Nephron progenitor cell (in vitro differentiated cells): ENCODE measurements around the gene PGM3.

Experiments used
- DNase-seq: peaks from one replicate; pipeline ENCODE4 v3.0.0; 2021
- H3K27ac Mint-ChIP-seq: 2 replicates; pipeline ENCODE4 v1.8.0; 2021; ENCODE audit warnings: mild to moderate bottlenecking, moderate library complexity, mixed read lengths
- H3K27me3 Mint-ChIP-seq: 2 replicates; pipeline ENCODE4 v1.8.0; 2021; ENCODE audit warnings: mild to moderate bottlenecking, low read depth, mixed read lengths; ENCODE audit not compliant: poor library complexity
- H3K36me3 Mint-ChIP-seq: 2 replicates; pipeline ENCODE4 v1.8.0; 2021; ENCODE audit warnings: low read depth, mixed read lengths
- H3K4me1 Mint-ChIP-seq: 2 replicates; pipeline ENCODE4 v1.8.0; 2021; ENCODE audit warnings: mixed read lengths
- H3K4me3 Mint-ChIP-seq: 2 replicates; pipeline ENCODE4 v1.8.0; 2021; ENCODE audit warnings: mild to moderate bottlenecking, moderate library complexity, mixed read lengths
- H3K9me3 Mint-ChIP-seq: 2 replicates; pipeline ENCODE4 v1.8.0; 2021; ENCODE audit warnings: mild to moderate bottlenecking, moderate library complexity, mixed read lengths
- CTCF ChIP-seq: fragments of 200-600 bp; sonication (generic); IDR thresholded peaks from 2 replicates; pipeline ENCODE4 v1.5.0; 2021; ENCODE audit warnings: antibody characterized with exemption

Gene PGM3

GRCh38 chr6:83220121-83220520 lies 27.1 kb upstream of the PGM3 start:
- Mint-ChIP-seq H3K4me3 (no peak overlapping the region), H3K4me1 (no peaks in the 10 kb centered on the region), H3K9me3 (no peaks in the 10 kb centered on the region), H3K36me3 (no peaks in the 10 kb centered on the region), H3K27me3 (peaks cover 3% of the 10 kb centered on the region), H3K27ac (no peak overlapping the region)
- no peak for DNase-seq
- TF ChIP-seq CTCF: no peak

DNA sequence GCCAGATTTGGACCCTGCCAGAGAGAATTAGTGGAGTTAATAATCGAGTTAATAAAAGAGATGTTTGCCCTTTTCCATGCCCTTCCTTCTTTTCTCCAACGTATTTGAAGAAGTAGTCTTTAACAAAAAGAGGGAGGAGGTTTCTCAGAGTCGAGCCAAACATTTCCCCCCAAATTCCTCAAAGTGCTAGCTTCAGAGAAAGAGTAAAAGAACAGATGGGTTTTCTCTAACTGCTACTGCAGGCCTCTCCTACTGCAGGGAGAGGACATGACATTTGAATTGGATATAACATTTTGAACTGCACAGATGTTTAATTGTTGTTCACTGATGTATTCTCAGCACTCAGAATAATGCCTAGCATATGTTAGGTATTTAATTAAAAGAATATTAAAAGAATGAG lies 25.6 kb upstream of the PGM3 start:
- Mint-ChIP-seq H3K4me3 (no peak overlapping the region), H3K27me3 (no peaks in the 10 kb centered on the region), H3K9me3 (no peaks in the 10 kb centered on the region), H3K4me1 (no peaks in the 10 kb centered on the region), H3K36me3 (no peaks in the 10 kb centered on the region), H3K27ac (no peak overlapping the region)
- no peak for DNase-seq
- no peak for TF ChIP-seq CTCF

GRCh38 chr6:83216806-83217205 lies 23.7 kb upstream of the PGM3 start:
- DNase-seq: no peak
- no peaks in the 10 kb centered on the region for H3K27me3 Mint-ChIP-seq
- H3K4me1 Mint-ChIP-seq: no peaks in the 10 kb centered on the region
- no peak overlapping the region for H3K27ac Mint-ChIP-seq
- no peak overlapping the region for H3K4me3 Mint-ChIP-seq
- no peaks in the 10 kb centered on the region for H3K9me3 Mint-ChIP-seq
- H3K36me3 Mint-ChIP-seq: no peaks in the 10 kb centered on the region
- no peak for TF ChIP-seq CTCF

DNA sequence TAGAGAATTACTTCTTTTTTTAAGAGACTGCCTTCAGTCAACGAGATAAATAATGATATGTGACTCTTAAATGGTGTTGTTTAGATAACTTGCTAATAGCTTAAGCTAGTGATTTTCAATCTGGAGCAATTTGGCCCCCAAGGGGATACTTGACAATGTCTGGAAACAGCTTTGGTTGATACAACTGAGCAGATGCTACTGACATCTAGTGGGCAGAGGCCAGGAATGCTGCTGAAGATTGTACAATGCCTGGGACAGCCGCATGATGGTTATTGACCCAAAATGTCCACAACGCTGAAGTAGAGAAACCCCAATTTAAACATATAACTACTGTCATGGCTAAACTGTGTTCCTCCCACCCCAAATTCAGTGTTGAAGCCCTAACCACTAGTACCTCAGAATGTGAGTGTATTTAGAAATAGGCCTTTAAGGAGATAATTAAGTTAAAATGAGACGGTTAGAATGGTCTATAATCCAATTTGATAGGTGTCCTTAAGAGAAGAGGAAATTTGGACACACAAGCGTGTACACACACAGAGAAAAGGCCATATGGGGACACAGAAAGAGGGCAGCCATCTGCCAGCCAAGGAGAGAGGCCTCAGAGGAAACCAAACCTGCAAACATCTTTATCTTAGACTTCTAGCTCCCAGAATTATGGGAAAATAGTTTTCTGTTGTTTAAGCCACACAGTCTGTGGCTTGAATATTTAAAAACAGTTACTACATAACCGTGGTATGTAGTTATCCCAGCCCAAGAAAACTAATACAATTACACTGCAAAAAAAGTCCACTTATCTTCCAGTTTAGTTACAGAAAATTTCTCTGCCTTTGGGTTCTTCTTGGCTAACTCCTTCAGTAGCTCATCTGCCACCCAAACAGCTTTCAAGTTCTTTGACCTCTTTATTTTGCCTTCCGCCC lies 22.3 kb upstream of the PGM3 start:
- Mint-ChIP-seq H3K4me3 (no peak overlapping the region), H3K9me3 (no peaks in the 10 kb centered on the region), H3K27me3 (no peaks in the 10 kb centered on the region), H3K36me3 (no peaks in the 10 kb centered on the region), H3K4me1 (no peaks in the 10 kb centered on the region), H3K27ac (no peak overlapping the region)
- DNase-seq: peak; percentile 53
- TF ChIP-seq CTCF: peak; percentile 74

- Mint-ChIP-seq H3K27me3 (no peaks in the 10 kb centered on the region), H3K4me1 (no peaks in the 10 kb centered on the region), H3K36me3 (peaks cover 15% of the 10 kb centered on the region), H3K27ac (no peak overlapping the region), H3K9me3 (peaks cover 4% of the 10 kb centered on the region), H3K4me3 (no peak overlapping the region)
- DNase-seq: no peak
- TF ChIP-seq CTCF: no peak
Observed at GRCh38 chr6:83202031-83202430, 9.0 kb upstream of the PGM3 start.

GRCh38 chr6:83199863-83200225 lies 6.8 kb upstream of the PGM3 start:
- H3K27ac Mint-ChIP-seq: no peak overlapping the region
- no peak for TF ChIP-seq CTCF
- H3K27me3 Mint-ChIP-seq: no peaks in the 10 kb centered on the region
- DNase-seq: no peak
- H3K36me3 Mint-ChIP-seq: peaks cover 17% of the 10 kb centered on the region
- no peaks in the 10 kb centered on the region for H3K9me3 Mint-ChIP-seq
- H3K4me1 Mint-ChIP-seq: peaks cover 4% of the 10 kb centered on the region
- no peak overlapping the region for H3K4me3 Mint-ChIP-seq
